ENCODE results near the gene SQSTM1.

Gene SQSTM1

GRCh38 chr5:179827680-179828079 is 7.0 kb downstream of the SQSTM1 start:
- TF ChIP-seq CTCF (IDR thresholded peaks at IDR 0.05; ENCODE audit: insufficient read depth, low read depth, low read length, missing control alignments), result no peak
- no peak overlapping the region for H3K4me3 ChIP-seq (ENCODE audit: low read depth, low read length)
- no peak for DNase-seq (ENCODE audit: low read depth)

GRCh38 chr5:179828756-179829421 is 8.2 kb downstream of the SQSTM1 start:
- no peak for DNase-seq (ENCODE audit: low read depth)
- H3K4me3 ChIP-seq (ENCODE audit: low read depth, low read length), result no peak overlapping the region
- TF ChIP-seq CTCF (IDR thresholded peaks at IDR 0.05; ENCODE audit: insufficient read depth, low read depth, low read length, missing control alignments), result no peak

- TF ChIP-seq CTCF (IDR thresholded peaks at IDR 0.05; ENCODE audit: insufficient read depth, low read depth, low read length, missing control alignments), result no peak
- no peak overlapping the region for H3K4me3 ChIP-seq (ENCODE audit: low read depth, low read length)
- DNase-seq (ENCODE audit: low read depth), result no peak
These were observed 9.2 kb downstream of the SQSTM1 start for GRCh38 chr5:179829732-179830435.

GRCh38 chr5:179830818-179831468 is 10.2 kb downstream of the SQSTM1 start:
- no peak for DNase-seq (ENCODE audit: low read depth)
- no peak overlapping the region for H3K4me3 ChIP-seq (ENCODE audit: low read depth, low read length)
- no peak for TF ChIP-seq CTCF (IDR thresholded peaks at IDR 0.05; ENCODE audit: insufficient read depth, low read depth, low read length, missing control alignments)

GRCh38 chr5:179832039-179832745 is 11.5 kb downstream of the SQSTM1 start:
- no peak for DNase-seq (ENCODE audit: low read depth)

More at GRCh38 chr5:179832039-179832745, 11.5 kb downstream of the SQSTM1 start:
- H3K4me3 ChIP-seq (ENCODE audit: low read depth, low read length), result no peak overlapping the region
- no peak for TF ChIP-seq CTCF (IDR thresholded peaks at IDR 0.05; ENCODE audit: insufficient read depth, low read depth, low read length, missing control alignments)

Data from GM12865 (cell line).